SK-N-MC (cell line): ENCODE results near the gene TRAF3.

Source experiments
- EZH2 ChIP-seq: fragments of 200-600 bp; sonication (generic); IDR thresholded peaks from one replicate; pipeline ENCODE4 v1.6.1; 2017; ENCODE audit warnings: antibody characterized with exemption
- FOXP2 ChIP-seq: optimal IDR thresholded peaks from 2 replicates; pipeline ENCODE3; 2011; ENCODE audit warnings: mild to moderate bottlenecking, moderate library complexity; ENCODE audit not compliant: insufficient read depth; ENCODE audit errors: extremely low read length, control extremely low read depth
- POLR2AphosphoS5 ChIP-seq: IDR thresholded peaks from 2 replicates; pipeline ENCODE4 v1.6.1; 2012; ENCODE audit warnings: mild to moderate bottlenecking, low read depth, low read length, borderline replicate concordance

GRCh38 chr14:102821252-102821651 is 44.0 kb downstream of the TRAF3 start:
- TF ChIP-seq POLR2AphosphoS5 (no peak), EZH2 (no peak), FOXP2 (no peak)
